Measurements from ENCODE around the gene LNP1.

DNA sequence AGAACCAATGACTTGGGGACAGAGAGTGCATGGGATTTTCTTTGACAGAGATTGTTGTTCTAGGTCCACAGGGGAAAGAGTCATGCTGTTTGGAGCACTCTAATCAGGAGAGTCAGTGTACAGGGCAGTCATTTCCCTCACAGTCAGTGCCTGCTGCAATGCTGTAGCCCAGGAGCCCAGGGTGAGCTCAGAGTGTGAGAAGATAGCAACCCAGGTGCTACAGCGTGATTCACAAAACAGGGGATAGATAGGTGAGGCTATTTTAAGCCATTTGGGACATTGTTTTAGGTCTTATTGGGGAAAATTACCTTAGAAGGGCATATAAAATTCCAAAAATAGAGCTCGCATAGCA lies 37.3 kb downstream of the LNP1 start:
- TF ChIP-seq, protein P1, sequence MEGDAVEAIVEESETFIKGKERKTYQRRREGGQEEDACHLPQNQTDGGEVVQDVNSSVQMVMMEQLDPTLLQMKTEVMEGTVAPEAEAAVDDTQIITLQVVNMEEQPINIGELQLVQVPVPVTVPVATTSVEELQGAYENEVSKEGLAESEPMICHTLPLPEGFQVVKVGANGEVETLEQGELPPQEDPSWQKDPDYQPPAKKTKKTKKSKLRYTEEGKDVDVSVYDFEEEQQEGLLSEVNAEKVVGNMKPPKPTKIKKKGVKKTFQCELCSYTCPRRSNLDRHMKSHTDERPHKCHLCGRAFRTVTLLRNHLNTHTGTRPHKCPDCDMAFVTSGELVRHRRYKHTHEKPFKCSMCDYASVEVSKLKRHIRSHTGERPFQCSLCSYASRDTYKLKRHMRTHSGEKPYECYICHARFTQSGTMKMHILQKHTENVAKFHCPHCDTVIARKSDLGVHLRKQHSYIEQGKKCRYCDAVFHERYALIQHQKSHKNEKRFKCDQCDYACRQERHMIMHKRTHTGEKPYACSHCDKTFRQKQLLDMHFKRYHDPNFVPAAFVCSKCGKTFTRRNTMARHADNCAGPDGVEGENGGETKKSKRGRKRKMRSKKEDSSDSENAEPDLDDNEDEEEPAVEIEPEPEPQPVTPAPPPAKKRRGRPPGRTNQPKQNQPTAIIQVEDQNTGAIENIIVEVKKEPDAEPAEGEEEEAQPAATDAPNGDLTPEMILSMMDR (IDR thresholded peaks at IDR 0.05; ENCODE audit: low read depth, low read length) = no peak
- no peak for TF ChIP-seq POLR2A (IDR thresholded peaks at IDR 0.05; ENCODE audit: extremely low read depth, insufficient read length)
